Colon (tissue), 2 donors: ENCODE measurements around the gene ENTPD3.

Experiments used
- FAIRE-seq: peaks from 2 replicates; lab custom pipeline; 2012; peaks lifted over from hg19 to GRCh38; lab: Jason Lieb, UNC
- donor health status: control.
- donor health status: control.

The ENTPD3 gene, protein sequence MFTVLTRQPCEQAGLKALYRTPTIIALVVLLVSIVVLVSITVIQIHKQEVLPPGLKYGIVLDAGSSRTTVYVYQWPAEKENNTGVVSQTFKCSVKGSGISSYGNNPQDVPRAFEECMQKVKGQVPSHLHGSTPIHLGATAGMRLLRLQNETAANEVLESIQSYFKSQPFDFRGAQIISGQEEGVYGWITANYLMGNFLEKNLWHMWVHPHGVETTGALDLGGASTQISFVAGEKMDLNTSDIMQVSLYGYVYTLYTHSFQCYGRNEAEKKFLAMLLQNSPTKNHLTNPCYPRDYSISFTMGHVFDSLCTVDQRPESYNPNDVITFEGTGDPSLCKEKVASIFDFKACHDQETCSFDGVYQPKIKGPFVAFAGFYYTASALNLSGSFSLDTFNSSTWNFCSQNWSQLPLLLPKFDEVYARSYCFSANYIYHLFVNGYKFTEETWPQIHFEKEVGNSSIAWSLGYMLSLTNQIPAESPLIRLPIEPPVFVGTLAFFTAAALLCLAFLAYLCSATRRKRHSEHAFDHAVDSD

DNA sequence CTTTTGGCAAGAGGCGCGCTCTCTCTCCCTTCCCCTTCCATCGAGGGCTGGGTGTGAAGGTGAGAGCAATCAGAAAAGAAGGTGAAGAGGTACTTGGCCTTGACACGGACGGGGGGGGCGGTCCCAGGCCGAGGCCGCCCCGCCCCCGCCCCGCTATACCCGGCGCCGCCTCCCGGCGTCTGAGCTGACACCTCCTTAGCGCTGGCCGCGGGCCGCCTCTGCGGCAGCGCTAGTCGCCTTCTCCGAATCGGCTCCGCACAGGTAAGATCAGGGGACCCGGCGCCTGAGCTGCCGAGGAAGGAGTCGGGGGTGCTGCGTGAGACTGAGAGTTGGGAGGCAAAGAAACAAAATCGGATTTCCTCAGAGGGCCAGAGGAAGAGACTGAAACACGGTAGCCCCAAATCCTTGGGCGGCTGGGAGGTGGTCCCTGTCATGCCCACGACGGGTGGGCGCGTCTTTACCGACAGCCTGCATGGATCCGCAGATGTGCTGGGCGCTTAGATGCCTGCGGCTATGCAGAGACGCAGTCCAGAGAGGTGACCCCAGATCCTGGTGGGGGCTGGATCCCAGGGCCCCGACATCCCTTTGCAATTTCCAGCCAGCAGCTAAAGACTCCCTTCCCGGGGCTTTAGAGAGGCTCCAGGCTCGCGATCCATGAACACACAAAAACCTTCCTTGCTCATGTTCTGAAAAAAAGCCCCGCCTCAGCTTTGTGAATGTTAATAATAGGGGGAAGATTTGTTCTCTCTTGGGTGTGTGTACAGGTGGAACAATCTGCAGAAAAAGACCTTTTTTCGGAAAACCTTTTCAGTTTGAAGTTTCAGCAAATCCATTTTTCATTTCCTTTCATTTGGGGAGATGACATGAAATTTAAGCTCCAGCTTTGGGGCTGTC is at the start of gene ENTPD3:
Gene ENTPD3 (plus strand): TSS at position 184 of the 894 bp plus-strand sequence. CDS start 874 bp downstream, outside the sequence.
- no peak for FAIRE-seq

DNA sequence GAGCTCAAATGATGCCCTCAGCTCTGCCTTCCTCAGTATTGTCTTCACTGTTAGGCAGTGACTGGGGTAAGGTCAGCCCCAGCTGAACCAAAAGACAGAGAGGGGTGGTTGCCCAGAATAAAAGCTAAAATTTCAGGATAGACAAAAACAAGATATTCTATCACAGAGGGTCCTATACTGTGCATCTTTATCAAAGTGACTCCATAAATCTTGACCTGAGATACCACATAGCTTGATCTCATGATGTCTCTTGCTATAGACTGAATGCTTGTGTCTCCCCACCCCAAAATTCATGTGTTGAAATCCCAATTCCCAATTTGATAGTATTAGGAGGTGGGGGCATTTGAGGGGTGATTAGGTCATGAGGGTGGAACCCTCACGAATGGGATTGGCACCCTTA is 47.1 kb upstream of the ENTPD3 start:
- FAIRE-seq = no peak

DNA sequence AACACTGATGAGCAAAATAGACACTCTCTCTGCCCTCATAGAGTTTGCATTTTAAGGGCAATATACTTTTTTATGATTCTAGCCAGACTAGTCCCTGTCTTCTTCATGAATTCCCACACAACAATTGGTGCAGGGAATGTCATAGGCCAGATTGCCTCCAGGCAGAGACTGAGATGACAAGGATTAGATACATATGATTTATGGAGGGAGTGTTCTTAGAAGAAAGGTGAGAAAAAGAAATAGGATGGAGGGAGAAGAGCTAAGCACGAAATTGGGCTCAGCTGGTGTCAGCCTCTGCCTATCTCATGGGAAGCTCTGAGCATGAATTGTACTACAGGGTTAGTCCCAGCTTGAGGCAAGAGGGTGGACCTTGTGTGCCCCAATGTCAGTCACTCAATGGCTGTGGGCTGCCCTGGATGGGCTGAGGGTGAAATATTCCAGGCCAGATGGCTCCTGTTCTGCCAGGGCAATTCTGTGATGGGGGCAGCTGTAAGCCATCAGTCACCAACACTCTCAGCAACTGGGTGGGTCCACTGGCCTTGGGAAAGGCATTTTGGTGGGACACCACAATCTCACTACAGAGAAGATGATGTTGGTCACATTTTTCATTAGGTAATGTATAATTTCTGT is 46.3 kb upstream of the ENTPD3 start:
- no peak for FAIRE-seq

DNA sequence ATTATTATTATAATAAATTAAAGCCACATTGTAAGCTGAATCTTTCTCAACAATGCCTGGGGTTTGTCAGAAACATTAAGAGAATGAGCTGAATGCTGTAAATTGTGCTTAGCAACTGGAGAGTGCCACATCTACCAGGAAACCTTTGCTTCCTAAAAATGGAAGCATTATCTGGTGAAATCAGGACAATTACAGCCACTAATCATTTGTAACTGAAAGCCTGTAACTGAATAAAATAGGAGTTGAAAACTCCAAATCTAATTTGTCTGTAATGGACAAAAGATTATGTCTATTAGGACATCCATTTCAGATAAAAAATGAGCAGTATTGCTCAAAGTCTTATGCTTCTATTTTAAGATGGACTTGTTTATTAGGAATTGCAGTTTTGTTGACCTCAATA is 45.3 kb upstream of the ENTPD3 start:
- no peak for FAIRE-seq

DNA sequence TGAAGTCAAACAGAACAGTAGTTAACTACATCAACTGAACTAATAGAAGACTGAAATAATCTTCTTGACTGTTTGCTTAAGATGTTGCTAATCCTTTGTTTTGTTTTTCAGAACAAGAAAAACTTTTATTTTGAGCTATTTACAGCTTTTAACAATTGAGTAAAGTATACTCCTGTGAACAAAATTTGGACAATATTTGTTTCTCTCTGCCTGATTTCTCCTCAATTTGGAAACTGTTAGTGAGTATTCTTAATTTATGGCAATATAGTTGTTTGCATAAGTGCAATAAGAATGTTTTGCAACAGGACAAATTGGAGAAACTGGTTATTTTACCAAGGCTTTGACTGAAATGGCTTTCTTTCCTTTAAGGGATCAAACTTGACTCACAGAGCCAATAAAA is 36.5 kb upstream of the ENTPD3 start:
- no peak for FAIRE-seq

DNA sequence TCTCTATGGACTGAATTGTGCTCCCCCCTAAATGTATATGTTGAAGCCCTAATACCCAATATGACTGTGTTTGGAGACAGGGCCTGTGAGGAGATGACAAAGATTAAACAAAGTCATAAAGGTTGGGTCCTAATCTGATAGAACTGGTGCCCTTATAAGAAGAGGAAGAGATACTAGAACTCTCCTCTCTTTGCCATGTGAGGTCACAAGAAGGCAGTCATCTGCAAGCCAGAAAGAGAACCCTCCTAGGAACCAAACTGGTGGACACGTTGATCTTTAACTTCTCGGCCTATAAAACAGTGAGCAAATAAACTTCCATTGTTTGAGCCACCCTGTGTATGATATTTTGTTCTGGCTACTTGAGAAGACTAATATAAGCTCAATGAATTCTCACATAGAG is 31.6 kb upstream of the ENTPD3 start:
- FAIRE-seq = no peak

DNA sequence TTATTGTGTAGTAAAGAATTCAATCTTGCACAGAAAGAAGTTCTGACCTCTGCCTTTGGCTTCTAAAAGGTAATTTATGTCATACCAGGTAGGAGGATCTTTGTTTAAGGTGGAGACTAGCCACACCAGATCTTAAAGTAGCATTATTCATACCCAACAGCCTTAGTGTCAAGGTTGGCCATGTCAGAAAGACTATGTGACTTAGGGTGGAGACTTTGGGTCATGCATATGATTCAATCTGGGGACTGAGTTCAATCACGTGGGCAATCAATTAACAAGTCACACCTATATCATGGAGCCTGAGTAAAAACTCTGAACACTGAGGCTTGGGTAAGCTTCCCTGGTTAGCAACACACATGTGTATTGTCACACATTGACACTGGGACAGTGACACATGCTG is 28.5 kb upstream of the ENTPD3 start:
- FAIRE-seq = no peak

DNA sequence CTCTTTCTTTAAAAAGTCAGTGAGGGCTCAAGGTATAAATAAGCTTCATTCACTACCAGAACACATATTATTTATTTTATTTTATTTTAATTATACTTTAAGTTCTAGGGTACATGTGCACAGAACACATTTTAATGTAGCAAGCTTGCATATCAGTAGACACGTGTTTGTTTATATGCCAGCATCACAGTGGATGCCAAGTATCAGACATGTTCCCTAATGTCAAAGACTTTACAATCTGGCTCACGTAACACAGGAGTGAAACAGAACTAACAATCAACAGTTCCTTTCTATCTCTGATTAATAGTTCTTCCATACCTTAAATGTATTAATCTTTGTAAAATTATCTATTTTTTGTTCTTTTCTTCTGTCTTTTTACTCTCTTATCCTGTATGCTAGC is 23.3 kb upstream of the ENTPD3 start:
- no peak for FAIRE-seq

- FAIRE-seq = no peak
Measured at GRCh38 chr3:40366203-40367162, 20.5 kb upstream of the ENTPD3 start.

GRCh38 chr3:40369716-40370115 is 17.3 kb upstream of the ENTPD3 start:
- no peak for FAIRE-seq

DNA sequence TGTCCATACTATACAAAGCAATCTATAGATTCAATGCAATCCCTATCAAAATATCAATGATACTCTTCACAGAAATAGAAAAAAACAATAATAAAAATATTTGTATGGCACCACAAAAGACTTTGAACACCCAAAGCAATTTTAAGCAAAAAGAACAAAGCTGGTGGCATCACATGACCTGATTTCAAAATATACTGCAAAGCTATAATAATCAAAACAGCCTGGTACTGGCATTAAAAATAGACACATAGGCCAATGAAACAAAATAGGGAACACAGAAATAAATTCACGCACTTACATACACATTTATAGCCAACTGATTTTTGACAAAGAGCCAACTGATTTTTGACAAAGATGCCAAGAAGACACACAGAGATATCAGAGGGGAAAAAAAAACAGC is 9.2 kb upstream of the ENTPD3 start:
- no peak for FAIRE-seq

DNA sequence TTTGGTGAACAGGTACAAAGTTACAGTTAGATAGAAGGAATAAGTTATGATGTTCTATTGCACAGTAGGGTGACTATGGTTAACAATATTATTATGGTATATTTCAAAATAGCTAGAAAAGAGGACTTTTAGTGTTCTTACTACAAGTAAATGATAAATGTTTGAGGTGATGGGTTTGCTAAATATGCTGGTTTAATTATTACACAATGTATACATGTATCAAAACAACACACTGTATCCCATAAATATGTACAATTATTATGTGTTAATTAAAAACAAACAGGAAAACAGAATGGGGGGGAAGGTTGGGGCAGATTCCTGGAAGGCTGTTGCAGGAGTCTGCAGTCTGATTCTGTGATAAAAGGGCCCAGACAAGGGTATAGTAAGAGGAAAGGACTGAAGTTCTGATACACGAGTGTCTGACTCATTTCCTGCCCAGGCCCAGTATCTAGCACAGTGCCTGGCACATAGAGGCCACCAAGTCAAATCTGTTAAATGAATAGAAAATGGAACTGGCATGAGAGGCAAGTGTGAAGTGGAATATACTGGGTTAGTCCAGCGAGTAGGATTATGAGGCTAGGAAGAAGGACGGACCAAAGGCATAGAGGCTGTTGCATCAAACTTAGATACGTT is 7.2 kb upstream of the ENTPD3 start:
- no peak for FAIRE-seq

GRCh38 chr3:40381904-40382616 is 4.9 kb upstream of the ENTPD3 start:
- no peak for FAIRE-seq

DNA sequence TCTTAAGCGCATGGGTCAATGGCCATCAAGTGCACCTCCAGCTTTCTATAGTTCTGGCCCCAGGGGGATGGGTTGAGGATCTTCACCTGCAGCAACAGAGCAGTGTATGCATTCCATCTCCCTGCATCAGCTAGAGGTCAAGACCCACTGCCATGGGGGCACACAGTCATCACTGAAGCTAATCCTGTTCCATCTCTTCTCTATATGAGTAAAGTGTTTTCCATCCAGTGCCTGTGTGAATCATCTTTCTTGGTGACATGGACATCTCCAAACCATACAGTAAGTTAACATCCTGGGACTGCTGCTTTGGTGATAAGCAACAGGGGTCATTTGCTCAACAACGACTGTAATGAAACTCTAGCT is 4.4 kb upstream of the ENTPD3 start:
- FAIRE-seq = no peak

GRCh38 chr3:40386213-40386612 is 771 bp upstream of the ENTPD3 start:
- no peak for FAIRE-seq

GRCh38 chr3:40387895-40388254 is 891 bp downstream of the ENTPD3 start:
- no peak for FAIRE-seq

DNA sequence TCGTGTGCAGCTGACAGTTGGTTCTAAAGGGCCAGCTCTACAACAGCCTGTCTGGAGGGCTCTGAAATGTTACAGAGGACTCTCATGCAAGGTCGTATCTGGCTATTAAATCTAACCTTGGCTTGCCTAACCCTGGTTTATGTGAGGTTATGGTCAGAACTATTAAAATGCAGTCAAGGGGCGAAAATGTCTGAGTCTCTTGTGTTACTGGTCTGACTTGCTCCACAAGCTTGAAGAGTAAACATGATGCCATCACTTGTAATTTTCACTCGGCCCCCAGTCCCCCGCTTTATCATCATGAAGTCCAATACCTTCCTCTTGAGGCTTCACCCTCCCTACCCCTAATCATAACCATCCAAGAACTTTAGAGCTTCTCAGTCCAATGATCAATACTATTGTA is 9.4 kb downstream of the ENTPD3 start:
- FAIRE-seq = no peak

DNA sequence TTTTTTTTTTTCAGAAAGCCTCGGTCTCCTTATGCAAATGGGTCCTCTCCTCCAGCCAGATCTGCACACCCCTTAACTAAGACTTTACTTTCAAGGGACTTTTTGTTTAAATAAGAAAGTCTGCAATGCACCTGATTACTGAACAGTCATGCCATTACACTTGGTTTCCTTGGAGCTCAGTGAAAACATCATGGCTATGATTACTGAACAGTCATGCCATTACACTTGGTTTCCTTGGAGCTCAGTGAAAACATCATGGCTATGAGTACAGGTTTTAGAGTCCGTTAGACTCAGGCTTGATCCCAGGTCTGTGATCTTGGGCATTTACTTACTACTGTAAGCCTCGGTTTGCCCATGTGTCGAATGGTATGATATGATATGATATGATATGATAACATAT is 10.1 kb downstream of the ENTPD3 start:
- FAIRE-seq = no peak

DNA sequence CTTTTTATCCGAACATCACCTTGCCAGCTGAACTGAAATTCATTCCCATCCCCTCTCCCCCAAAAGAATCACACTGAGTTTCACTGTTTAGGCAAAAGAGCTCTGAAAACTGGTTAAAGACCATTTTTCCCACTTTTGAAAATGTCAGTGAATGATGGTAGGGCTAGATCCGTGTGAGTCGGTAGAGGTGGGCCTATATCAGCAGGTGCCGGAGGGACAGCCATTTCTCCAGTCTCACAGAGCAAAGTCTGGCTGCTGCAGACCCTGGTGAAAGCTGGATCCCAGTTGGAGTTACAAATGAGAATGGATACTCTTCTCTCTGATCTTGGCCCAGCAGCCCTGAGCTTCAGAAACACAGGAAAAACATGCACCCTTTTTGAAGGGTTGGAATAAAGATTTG is 10.9 kb downstream of the ENTPD3 start:
- FAIRE-seq = no peak

DNA sequence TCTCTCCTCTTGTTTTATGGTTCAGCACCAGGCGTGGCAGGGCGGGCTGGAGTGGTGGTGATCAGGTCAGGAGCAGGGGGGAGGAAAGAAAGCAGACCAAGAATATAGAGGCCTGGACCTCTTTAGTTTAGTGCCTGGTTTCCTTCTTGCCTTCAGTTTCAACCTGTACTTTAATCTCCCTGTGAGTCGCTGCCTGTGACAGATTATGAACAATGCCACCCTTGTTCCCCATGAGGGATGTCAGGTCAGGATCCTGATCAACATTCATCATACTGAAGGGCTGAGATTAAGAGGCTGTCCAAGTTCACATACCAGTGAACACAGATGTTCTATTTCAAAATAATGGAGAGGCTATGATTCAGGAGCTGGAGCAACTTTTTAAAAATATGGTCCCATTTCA is 11.4 kb downstream of the ENTPD3 start:
- FAIRE-seq = no peak
